GM12878 (cell line): ENCODE measurements around the gene HDAC9. TPM values are rescaled to one million over a fixed set of nuclear protein-coding genes. Genes with fewer than 3 reads are reported as not detected.

ENCODE experiments used
- ATAC-seq: fragments of 200-7000 bp; cut with Tn5 transposase; 3 replicates; pipeline ENCODE4 v1.9.1; 2020; ENCODE audit warnings: mild to moderate bottlenecking, moderate library complexity
- BruUV-seq: library from RNA; stranded (reverse); fragments of 400-500 nt; replicated peaks from 2 replicates; lab custom pipeline; 2021; lab: Mats Ljungman, UMichigan
- CTCF ChIA-PET: fragments of 300-600 bp; sonication (Branson Sonifier 250); formaldehyde crosslinking; extraction: SDS; loops from one replicate; lab custom pipeline; 2021; ENCODE audit warnings: inconsistent platforms; lab: Yijun Ruan, JAX
- POLR2A ChIA-PET: fragments of 350-600 bp; formaldehyde crosslinking; extraction: SDS; loops from one replicate; lab custom pipeline; 2021; ENCODE audit warnings: inconsistent platforms; lab: Charles Lee
- RAD21 ChIA-PET: fragments of 300-600 bp; sonication (Branson Sonifier 250); formaldehyde crosslinking; loops from one replicate; lab custom pipeline; 2023; ENCODE audit warnings: antibody characterized with exemption; ENCODE audit not compliant: unreplicated experiment; lab: Charles Lee
- SMC1A ChIA-PET: fragments of 300-600 bp; sonication (Branson Sonifier 250); formaldehyde crosslinking; loops from one replicate; lab custom pipeline; 2023; ENCODE audit not compliant: unreplicated experiment, uncharacterized antibody; lab: Charles Lee
- DNase-seq: peaks from one replicate; pipeline ENCODE4 v3.0.0-alpha.2; 2011; ENCODE audit warnings: low read depth, low spot score
- FAIRE-seq: peaks from 3 replicates; lab custom pipeline; 2011; peaks lifted over from hg19 to GRCh38; lab: Jason Lieb, UNC
- H2AFZ ChIP-seq: 2 replicates; pipeline ENCODE4 v1.6.0; 2011; ENCODE audit warnings: low read depth, low read length, control low read depth; ENCODE audit not compliant: control insufficient read depth
- H3K27ac ChIP-seq: 2 replicates; pipeline ENCODE4 v1.5.1; 2011; ENCODE audit warnings: control low read depth; ENCODE audit not compliant: control insufficient read depth, insufficient read depth
- H3K27me3 ChIP-seq, 2 experiments: replicated peaks in 1 of 2; 2 replicates each; pipeline versions ENCODE4 v1.6.0 to v1.6.1; 2011; ENCODE audit warnings: low read length in 1 of 2; ENCODE audit not compliant: control insufficient read depth in 2 of 2, insufficient read depth in 2 of 2
- H3K36me3 ChIP-seq, 2 experiments: 2 replicates each; pipeline ENCODE4 v1.5.1; 2011; ENCODE audit warnings: low read length in 1 of 2; ENCODE audit not compliant: control insufficient read depth in 2 of 2, insufficient read depth in 2 of 2
- H3K4me1 ChIP-seq: 2 replicates; pipeline ENCODE4 v1.6.1; 2011; ENCODE audit warnings: mild to moderate bottlenecking, low read length, moderate library complexity, mixed read lengths; ENCODE audit not compliant: control insufficient read depth, insufficient read depth
- H3K4me2 ChIP-seq: 2 replicates; pipeline ENCODE4 v1.6.0; 2011; ENCODE audit warnings: control low read depth; ENCODE audit not compliant: control insufficient read depth, insufficient read depth
- H3K4me3 ChIP-seq: fragments of 200-600 bp; sonication (generic); 2 replicates; pipeline ENCODE4 v1.5.1; 2016
- H3K79me2 ChIP-seq: 2 replicates; pipeline ENCODE4 v1.6.0; 2011; ENCODE audit warnings: low read length; ENCODE audit not compliant: control insufficient read depth, insufficient read depth
- H3K9ac ChIP-seq: 2 replicates; pipeline ENCODE4 v1.8.0; 2011; ENCODE audit warnings: low read length, control low read depth, mixed read lengths; ENCODE audit not compliant: control insufficient read depth, insufficient read depth
- H3K9me3 ChIP-seq: replicated peaks from 3 replicates; pipeline ENCODE4 v1.5.1; 2011; ENCODE audit warnings: mild to moderate bottlenecking, low read length; ENCODE audit not compliant: control insufficient read depth, insufficient read depth
- H4K20me1 ChIP-seq: 2 replicates; pipeline ENCODE4 v1.6.0; 2011; ENCODE audit not compliant: control insufficient read depth, insufficient read depth
- CHD2 ChIP-seq: IDR thresholded peaks from 2 replicates; pipeline ENCODE4 v1.6.1; 2011; ENCODE audit warnings: low read depth, low read length, improper control_type of control experiment, borderline replicate concordance
- RAD21 ChIP-seq: IDR thresholded peaks from 2 replicates; pipeline ENCODE4 v1.6.1; 2011; ENCODE audit warnings: mild to moderate bottlenecking, low read depth, low read length, moderate library complexity; ENCODE audit not compliant: insufficient read depth
- SMC3 ChIP-seq: IDR thresholded peaks from 2 replicates; pipeline ENCODE4 v1.6.1; 2011; ENCODE audit warnings: low read length, improper control_type of control experiment, borderline replicate concordance
- YBX1 ChIP-seq: fragments of 450-650 bp; IDR thresholded peaks from 2 replicates; pipeline ENCODE4 v1.6.1; 2016; ENCODE audit warnings: antibody characterized with exemption
- WGBS: methylation state at CpG from one replicate; pipeline ENCODE4 v1.1.6; 2016; ENCODE audit warnings: low lambda C conversion rate; ENCODE audit not compliant: insufficient replicate concordance, insufficient coverage; ENCODE audit errors: missing lambda C conversion rate; 5-methylcytosine and 5-hydroxymethylcytosine counted together
- in situ Hi-C: fragments of 300-500 bp; cut with MboI; formaldehyde crosslinking; loops from 9 replicates; pipeline ENCODE4 v1.14.3; 2018; ENCODE audit warnings: mixed read lengths
- intact Hi-C: fragments of 100-400 bp; cut with micrococcal nuclease; formaldehyde crosslinking; loops from one replicate; pipeline ENCODE4 v1.14.2; 2022; ENCODE audit not compliant: unreplicated experiment
- polyA plus RNA-seq, 11 experiments: library from polyadenylated mRNA; depleted of rRNA in 4 of 11; unstranded in 6 of 11; stranded (reverse) in 5 of 11; fragments of >200 nt; fragmentation: Nextera tagmentation in 4 of 11; fragmentation: Illumina TruSeq in 1 of 11; extraction: Ambion mirVana in 4 of 11; extraction: Trizol in 1 of 11; gene quantifications; 1 replicate in 1 of 11; 2 replicates in 10 of 11; pipeline versions ENCODE4 v1.2.1 to v1.2.3, GENCODE V29; 2011 to 2016; ENCODE audit warnings: inconsistent platforms in 2 of 11, missing spikeins in 2 of 11, low read depth in 1 of 11
- total RNA-seq, 4 experiments: library from RNA; depleted of rRNA in 3 of 4; stranded (reverse); fragments of >200 nt in 3 of 4; fragmentation: Illumina TruSeq in 1 of 4; extraction: Trizol in 1 of 4; gene quantifications; 2 replicates each; pipeline versions ENCODE4 v1.2.1 to v1.2.3, GENCODE V29; 2013 to 2021
- TF ChIP-seq, protein P1 (sequence below): fragments of 450-650 bp; IDR thresholded peaks from 2 replicates; pipeline ENCODE4 v1.6.1; 2017; ENCODE audit warnings: mild to moderate bottlenecking
- TF ChIP-seq, protein P2 (sequence below): IDR thresholded peaks from 2 replicates; pipeline ENCODE4 v1.6.1; 2012; ENCODE audit warnings: low read depth, low read length, improper control_type of control experiment

The HDAC9 gene
- total and polyA plus RNA-seq, 10 of the 15 experiments (the other 5 are each of a cell fraction or from before 2014, with no cell fraction given), result 0.73 to 12.8 (median 0.92) TPM

DNA sequence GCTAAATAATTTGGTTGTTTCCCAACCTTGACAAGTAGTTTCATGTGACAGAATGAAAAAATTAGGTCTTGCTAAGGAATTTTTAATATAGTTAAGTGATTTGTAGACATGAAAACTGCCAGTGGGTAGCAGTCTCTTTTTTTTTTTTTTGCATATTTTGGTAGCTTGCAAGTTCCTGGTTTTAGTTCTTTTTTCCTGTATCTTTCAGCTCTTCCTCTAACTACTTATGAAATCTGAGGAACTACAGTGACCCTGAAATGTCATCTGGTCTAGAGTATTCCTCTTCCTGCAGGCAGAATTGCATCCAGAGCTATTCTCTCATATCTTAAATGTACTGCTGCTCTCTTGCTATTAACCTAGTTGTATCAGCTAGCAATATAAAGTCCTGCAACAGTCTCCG lies 160.4 kb downstream of the HDAC9 start:
- H4K20me1 ChIP-seq, result no peaks in the 10 kb centered on the region
- 100% methylated on average over 1 of the region's 1 CpG for WGBS
- H3K4me1 ChIP-seq, result no peaks in the 10 kb centered on the region
- H3K27ac ChIP-seq, result no peak overlapping the region
- H3K9ac ChIP-seq, result no peak overlapping the region
- FAIRE-seq, result no peak
- ChIA-PET RAD21 (no interaction called here), SMC1A (interaction anchor here (1.3 to 2.0 kb wide), 2 partner anchors 10 to 304 kb away, joined by 3 to 8 read pairs; no protein-coding TSS in a partner anchor), POLR2A (interaction anchor here (0.6 to 0.7 kb wide), 2 partner anchors 18 to 386 kb away, joined by 3 to 5 read pairs; no protein-coding TSS in a partner anchor)
- no peaks in the 10 kb centered on the region for H3K9me3 ChIP-seq
- TF ChIP-seq CHD2 (no peak), YBX1 (no peak), RAD21 (no peak), SMC3 (no peak)
- TF ChIP-seq, protein P1, sequence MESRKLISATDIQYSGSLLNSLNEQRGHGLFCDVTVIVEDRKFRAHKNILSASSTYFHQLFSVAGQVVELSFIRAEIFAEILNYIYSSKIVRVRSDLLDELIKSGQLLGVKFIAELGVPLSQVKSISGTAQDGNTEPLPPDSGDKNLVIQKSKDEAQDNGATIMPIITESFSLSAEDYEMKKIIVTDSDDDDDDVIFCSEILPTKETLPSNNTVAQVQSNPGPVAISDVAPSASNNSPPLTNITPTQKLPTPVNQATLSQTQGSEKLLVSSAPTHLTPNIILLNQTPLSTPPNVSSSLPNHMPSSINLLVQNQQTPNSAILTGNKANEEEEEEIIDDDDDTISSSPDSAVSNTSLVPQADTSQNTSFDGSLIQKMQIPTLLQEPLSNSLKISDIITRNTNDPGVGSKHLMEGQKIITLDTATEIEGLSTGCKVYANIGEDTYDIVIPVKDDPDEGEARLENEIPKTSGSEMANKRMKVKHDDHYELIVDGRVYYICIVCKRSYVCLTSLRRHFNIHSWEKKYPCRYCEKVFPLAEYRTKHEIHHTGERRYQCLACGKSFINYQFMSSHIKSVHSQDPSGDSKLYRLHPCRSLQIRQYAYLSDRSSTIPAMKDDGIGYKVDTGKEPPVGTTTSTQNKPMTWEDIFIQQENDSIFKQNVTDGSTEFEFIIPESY, result no peak
- TF ChIP-seq, protein P2, sequence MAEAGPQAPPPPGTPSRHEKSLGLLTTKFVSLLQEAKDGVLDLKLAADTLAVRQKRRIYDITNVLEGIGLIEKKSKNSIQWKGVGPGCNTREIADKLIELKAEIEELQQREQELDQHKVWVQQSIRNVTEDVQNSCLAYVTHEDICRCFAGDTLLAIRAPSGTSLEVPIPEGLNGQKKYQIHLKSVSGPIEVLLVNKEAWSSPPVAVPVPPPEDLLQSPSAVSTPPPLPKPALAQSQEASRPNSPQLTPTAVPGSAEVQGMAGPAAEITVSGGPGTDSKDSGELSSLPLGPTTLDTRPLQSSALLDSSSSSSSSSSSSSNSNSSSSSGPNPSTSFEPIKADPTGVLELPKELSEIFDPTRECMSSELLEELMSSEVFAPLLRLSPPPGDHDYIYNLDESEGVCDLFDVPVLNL, result no peak
- TF ChIP-seq, all 136 proteins: peak for 0
- ATAC-seq (no peak), DNase-seq (no peak)
- no TSS peak for BruUV-seq
- CTCF ChIA-PET, result interaction anchor here (2.2 kb wide), 1 partner anchor 10 kb away, joined by 16 read pairs; no protein-coding TSS in a partner anchor
- Histone ChIP-seq H2AFZ (no peak overlapping the region), H3K4me2 (no peak overlapping the region), H3K4me3 (no peak overlapping the region), H3K36me3 (no peaks in the 10 kb centered on the region), H3K27me3 (no peaks in the 10 kb centered on the region), H3K79me2 (no peaks in the 10 kb centered on the region)
- in situ Hi-C loops, result no loop called here
- intact Hi-C loops, result no loop called here
